ENCODE results near the gene NTMT2. TPM values are rescaled to one million over a fixed set of nuclear protein-coding genes. Genes with fewer than 3 reads are reported as not detected.

NTMT2 gene
- total RNA-seq, 4 donors from 2014 or later, result not detected

DNA sequence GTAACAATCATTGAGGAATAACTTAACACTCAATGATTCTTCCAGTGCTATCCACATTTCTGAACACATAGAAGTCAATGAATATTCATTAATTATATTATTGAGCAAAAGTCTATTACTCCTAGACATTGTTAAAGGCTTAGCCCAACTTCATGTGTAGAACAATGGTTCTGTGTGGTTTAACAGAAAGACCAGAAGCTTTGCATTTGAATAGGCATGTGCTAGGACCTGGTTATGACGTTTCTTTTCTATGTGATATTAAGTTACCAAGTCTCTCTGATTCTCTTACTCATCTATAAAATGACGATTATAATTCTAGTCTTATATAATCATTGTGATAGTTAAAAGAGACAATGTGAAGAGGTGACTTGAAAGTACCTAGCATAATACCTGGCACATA, 5.2 kb downstream of the NTMT2 start:
- no peak for DNase-seq (ENCODE audit: low spot score in 2 of 2)
- WGBS, 2 donors, result 81 to 87% methylated on average over 2 of the region's 2 CpGs
- intact Hi-C loops (cut with DNase I; ENCODE audit: low total_unique reads), result no loop called here
- no peak overlapping the region for H3K4me3 ChIP-seq (ENCODE audit: low read depth, poor library complexity, severe bottlenecking)
- TF ChIP-seq POLR2A (IDR thresholded peaks at IDR 0.05), result no peak
- TF ChIP-seq, protein P1, sequence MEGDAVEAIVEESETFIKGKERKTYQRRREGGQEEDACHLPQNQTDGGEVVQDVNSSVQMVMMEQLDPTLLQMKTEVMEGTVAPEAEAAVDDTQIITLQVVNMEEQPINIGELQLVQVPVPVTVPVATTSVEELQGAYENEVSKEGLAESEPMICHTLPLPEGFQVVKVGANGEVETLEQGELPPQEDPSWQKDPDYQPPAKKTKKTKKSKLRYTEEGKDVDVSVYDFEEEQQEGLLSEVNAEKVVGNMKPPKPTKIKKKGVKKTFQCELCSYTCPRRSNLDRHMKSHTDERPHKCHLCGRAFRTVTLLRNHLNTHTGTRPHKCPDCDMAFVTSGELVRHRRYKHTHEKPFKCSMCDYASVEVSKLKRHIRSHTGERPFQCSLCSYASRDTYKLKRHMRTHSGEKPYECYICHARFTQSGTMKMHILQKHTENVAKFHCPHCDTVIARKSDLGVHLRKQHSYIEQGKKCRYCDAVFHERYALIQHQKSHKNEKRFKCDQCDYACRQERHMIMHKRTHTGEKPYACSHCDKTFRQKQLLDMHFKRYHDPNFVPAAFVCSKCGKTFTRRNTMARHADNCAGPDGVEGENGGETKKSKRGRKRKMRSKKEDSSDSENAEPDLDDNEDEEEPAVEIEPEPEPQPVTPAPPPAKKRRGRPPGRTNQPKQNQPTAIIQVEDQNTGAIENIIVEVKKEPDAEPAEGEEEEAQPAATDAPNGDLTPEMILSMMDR (IDR thresholded peaks at IDR 0.05), result no peak

DNA sequence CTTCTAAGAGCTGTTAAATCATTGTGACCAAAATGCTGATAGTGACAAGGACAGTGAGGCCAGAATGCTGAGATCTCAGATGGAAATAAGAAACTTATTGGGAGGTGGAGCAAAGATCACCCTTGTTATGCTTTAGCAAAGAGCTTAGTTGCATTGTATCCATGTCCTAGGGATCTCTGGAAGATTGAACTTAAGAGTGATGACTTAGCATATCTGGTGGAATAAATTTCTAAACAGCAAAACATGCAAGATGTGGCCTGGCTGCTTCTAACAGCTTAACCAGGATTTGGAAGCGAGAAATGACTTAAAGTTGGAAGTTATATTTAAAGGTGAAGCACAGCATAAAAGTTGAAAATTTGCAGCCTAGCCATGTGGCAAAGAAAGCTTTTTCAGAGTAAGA, 7.7 kb downstream of the NTMT2 start:
- TF ChIP-seq, protein P1 (IDR thresholded peaks at IDR 0.05), result no peak
- no peak for TF ChIP-seq POLR2A (IDR thresholded peaks at IDR 0.05)

DNA sequence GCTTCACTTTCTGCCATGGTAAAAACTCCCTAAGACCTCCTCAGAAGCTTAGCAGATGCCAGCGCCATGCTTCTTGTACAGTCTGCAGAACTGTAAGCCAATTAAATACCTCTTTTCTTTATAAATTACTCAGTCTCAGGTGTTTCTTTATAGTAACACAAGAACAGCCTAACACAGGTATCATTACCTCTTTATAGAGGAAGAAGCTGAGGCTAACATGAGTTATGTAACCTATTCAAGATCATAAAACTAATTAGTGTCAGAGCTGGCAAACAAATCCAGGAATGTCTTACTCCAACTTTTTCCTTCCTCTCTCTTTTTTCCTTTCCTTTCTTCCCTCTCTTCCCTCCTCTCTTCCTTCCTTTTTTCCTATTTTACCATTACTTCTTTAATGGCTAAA, 9.3 kb downstream of the NTMT2 start:
- no peak for TF ChIP-seq POLR2A (IDR thresholded peaks at IDR 0.05)
- TF ChIP-seq, protein P1 (IDR thresholded peaks at IDR 0.05), result no peak
- 83 to 95% methylated on average over 1 of the region's 1 CpG for WGBS, 2 donors
- H3K4me3 ChIP-seq (ENCODE audit: low read depth, poor library complexity, severe bottlenecking), result no peak overlapping the region
- intact Hi-C loops (cut with DNase I; ENCODE audit: low total_unique reads), result no loop called here
- DNase-seq (ENCODE audit: low spot score in 2 of 2), result no peak

More for the DNA sequence above, 7.7 kb downstream of the NTMT2 start:
- DNase-seq (ENCODE audit: low spot score in 2 of 2), result no peak
- intact Hi-C loops (cut with DNase I; ENCODE audit: low total_unique reads), result no loop called here
- 94 to 95% methylated on average over 1 of the region's 1 CpG for WGBS, 2 donors
- H3K4me3 ChIP-seq (ENCODE audit: low read depth, poor library complexity, severe bottlenecking), result no peak overlapping the region

DNA sequence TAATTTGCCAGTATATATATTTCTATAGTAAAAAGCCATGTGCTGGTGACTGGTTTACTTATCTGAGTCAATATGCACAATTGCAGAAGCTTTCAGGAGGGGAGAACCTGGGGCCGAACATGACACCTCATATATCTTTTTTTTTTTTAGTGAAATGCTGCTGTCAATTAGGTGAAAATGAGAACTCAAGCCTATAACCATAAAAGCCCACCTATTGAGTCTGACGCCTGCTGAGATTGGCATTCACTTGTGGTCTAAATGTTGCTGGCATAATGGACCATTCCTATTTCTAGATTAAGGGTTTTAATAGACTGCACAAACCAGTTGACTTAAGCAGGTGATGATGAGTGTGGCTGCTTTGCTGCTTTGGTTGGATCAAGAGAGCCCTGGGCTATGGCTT, 10.8 kb downstream of the NTMT2 start:
- 84 to 86% methylated on average over 2 of the region's 2 CpGs for WGBS, 2 donors
- no peak overlapping the region for H3K4me3 ChIP-seq (ENCODE audit: low read depth, poor library complexity, severe bottlenecking)
- TF ChIP-seq POLR2A (IDR thresholded peaks at IDR 0.05), result no peak
- TF ChIP-seq, protein P1 (IDR thresholded peaks at IDR 0.05), result no peak
- intact Hi-C loops (cut with DNase I; ENCODE audit: low total_unique reads), result no loop called here
- DNase-seq (ENCODE audit: low spot score in 2 of 2), result no peak

DNA sequence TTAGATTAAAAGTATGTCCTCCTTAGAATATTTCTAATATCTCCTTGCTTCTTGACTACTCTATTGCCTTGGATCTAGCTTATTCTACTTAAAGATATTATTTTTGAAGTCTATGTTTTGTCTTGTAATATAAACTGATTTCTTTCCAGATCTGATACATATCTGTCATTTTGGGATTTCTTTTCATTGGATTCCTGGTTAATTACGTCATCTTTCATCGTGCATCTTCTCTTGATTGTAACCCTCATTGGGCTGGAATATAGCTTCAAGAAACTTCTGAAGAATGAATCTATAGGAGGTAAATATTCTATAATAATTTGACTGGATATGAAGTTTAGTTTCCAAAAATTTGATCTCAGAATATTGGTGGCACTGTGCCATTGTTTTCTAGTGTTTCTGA, 12.1 kb downstream of the NTMT2 start:
- intact Hi-C loops (cut with DNase I; ENCODE audit: low total_unique reads), result no loop called here
- no peak for DNase-seq (ENCODE audit: low spot score in 2 of 2)
- no peak overlapping the region for H3K4me3 ChIP-seq (ENCODE audit: low read depth, poor library complexity, severe bottlenecking)
- WGBS, 2 donors, result 64 to 67% methylated on average over 2 of the region's 2 CpGs
- TF ChIP-seq, protein P1 (IDR thresholded peaks at IDR 0.05), result no peak
- no peak for TF ChIP-seq POLR2A (IDR thresholded peaks at IDR 0.05)

DNA sequence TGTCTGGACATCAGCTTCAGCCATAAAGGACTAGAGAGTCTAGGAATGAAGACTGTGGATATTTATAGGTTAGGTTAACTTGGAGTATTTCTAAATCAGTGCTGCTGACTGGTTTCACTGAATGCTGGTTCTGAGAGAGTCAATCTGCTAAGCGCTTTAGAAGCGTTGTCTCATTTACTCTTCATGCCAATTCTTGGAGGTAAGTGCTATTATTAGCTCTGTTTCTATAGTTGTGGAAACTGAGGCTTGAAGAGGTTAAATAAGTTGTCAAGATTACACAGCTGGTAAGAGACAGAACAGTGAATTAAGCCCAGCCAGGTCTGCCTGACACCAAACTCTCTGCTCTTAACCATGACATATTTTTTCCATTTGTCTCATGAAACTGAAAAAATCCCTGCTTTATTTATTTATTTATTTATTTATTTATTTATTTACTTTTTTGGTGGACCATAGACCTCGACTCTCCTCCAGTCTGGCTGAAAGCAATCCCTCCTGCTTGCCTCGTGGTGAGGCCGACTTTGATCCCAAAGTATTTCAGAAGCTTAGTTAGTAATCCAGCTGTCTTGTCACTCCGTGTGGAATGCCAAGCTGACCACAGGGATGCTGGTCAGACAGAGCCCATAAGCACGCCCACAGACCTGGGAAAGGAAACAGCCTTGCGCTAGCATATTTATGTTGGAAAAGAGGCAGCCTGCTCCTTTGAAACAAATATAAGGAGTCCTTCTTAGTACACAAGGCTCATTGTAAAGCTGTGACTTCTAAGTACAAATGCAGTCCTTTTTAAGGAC, 16.9 kb downstream of the NTMT2 start:
- TF ChIP-seq POLR2A (IDR thresholded peaks at IDR 0.05), result no peak
- TF ChIP-seq, protein P1 (IDR thresholded peaks at IDR 0.05), result no peak
- peak; percentile 17 to 73 for DNase-seq (ENCODE audit: low spot score in 2 of 2)
- WGBS, 2 donors, result 58 to 60% methylated on average over 8 of the region's 8 CpGs
- intact Hi-C loops (cut with DNase I; ENCODE audit: low total_unique reads), result no loop called here
- H3K4me3 ChIP-seq (ENCODE audit: low read depth, poor library complexity, severe bottlenecking), result no peak overlapping the region

Measured in lower leg skin (tissue), 4 donors.